COLO668 (cell line): ENCODE results near the gene SLC46A2.

Experiments
- DNase-seq: peaks from one replicate; lab custom pipeline; 2025; ENCODE audit not compliant: unreplicated experiment; lab: John Stamatoyannopoulos, UW

Gene SLC46A2

GRCh38 chr9:112890106-112891081, at the start of gene SLC46A2:
Gene SLC46A2, minus strand, starts transcription at chr9:112890876. Its CDS starts 195 bp downstream, at chr9:112890681.
- no peak for DNase-seq

GRCh38 chr9:112939418-112939817, 48.7 kb upstream of the SLC46A2 start:
- DNase-seq: no peak

DNA sequence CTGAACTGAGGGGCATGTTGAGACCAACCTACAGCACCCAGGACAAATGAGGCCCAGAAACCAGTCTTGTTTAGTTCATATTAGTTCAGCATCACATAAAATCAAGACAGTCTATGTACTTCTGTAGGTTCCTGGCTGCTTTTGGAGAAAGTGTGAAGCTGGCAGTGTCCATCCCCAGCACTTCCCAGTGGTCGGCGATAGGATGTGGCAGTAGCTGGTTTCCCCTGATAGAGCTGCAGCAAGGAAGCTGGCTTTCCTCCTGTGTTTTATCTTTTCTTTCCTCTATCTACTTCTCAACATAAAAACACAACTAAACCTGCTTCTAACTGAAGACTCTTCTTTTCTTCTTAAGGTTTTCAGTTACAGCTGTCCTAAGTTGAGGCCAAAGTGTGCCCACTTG, 43.0 kb upstream of the SLC46A2 start:
- DNase-seq: no peak

DNA sequence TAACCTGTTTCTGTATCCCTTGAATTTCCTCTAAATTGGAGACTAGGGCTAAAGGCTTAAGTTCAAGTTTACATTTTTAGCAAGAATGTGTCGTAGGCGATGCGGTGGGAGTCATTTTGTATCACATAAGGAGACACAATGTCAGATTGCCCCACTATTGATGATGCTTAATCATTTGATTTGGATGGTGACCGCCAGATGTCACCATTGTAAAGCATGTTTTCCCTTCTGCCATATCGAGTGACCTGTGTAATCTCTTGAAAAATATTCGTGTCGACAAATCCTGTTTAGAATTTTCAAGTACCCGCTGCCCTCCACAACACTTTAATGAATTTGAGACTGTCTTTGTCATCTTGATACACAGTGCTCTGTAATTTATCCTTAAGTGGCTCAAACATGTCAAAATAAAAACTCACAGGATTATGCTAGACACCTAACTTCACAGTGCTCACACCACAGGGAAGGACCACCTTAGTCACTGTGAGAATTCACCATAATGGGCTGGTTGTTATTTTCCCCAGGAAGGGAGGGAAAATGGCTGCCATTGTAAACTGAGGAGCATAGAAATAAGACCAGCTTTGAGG, 34.5 kb upstream of the SLC46A2 start:
- DNase-seq: peak; percentile 44

GRCh38 chr9:112921549-112921948, 30.9 kb upstream of the SLC46A2 start:
- no peak for DNase-seq

DNA sequence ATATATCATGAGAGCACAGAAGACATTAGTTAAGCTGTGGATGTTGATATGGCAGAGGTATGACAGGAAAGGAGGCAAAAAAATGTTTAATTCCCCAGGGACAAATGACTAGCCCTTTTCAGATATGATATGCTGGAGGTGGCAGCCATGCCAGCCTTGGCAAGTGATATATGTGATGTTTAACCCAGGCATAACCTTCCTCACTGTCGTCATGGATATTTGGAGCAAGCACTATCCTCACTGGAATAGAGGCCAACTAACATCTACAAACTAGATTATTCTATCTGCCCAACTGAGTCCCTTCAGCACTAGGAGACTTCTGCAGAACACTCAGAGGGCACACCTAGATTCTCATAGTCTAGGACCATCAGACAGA, 27.3 kb upstream of the SLC46A2 start:
- no peak for DNase-seq

DNA sequence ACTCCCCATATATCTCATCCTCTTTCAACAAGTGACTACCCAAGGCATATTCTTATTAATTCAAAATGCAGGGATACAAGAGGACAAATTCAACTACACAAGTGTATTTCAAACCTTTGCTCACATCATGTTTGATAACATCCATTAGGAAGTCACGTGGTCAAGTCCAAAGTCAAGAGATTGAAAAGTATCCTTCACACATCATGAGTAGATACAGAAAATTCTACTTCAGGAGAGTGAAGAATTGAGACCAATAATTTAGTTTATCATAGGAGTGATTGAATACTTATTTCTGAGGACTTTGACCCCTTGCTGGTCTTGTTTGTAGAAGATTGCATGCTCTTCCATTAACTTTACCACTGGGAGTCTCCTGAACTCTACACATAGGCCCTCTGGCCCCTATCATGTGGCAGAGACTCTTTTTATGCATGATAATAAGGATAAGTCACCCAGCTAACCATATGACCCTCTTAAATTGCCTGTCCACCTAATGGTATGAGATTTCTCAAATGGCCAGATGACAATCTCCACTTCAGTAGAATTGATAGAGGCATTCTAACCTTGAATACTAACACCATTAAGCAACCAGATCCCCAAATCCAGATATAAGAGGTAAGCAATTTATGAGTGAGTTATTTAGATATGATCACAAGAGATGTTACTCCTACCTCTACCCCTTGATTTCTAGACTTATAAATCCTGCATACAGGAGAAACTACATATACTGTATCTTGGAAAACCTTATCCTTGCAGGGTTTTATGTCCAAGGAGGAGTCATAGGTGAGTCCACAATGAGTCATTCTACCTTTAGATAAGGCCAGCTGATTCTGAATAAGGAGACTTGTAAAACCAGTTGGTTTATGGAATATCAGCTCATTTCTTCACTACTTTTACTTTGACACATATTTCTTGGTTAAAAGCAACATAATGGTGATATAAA, 26.6 kb upstream of the SLC46A2 start:
- no peak for DNase-seq

- no peak for DNase-seq
Measured at GRCh38 chr9:112914524-112914923, 23.8 kb upstream of the SLC46A2 start.

- no peak for DNase-seq
Measured at GRCh38 chr9:112913326-112913725, 22.6 kb upstream of the SLC46A2 start.

GRCh38 chr9:112912636-112913035, 22.0 kb upstream of the SLC46A2 start:
- DNase-seq: no peak

GRCh38 chr9:112911736-112912135, 21.1 kb upstream of the SLC46A2 start:
- DNase-seq: no peak

- DNase-seq: no peak
Measured at GRCh38 chr9:112905084-112905483, 14.4 kb upstream of the SLC46A2 start.

DNA sequence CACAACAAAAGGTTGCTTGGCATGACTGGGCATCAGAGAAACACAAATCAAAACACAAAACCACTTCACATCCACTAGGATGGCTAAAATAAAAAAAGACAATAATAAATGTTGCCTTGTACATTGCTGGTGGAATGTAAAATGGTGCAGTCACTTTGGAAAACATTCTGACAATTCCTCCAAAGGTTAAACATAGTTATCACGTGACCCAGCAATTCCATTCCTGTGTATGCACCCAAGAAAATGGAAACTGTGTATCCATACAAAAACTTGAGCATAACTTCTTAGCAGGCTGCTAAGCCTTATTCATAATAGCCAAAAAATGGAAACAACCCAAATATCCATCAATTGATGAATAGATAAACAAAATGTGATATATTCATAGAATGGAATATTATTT, 10.2 kb upstream of the SLC46A2 start:
- no peak for DNase-seq

DNA sequence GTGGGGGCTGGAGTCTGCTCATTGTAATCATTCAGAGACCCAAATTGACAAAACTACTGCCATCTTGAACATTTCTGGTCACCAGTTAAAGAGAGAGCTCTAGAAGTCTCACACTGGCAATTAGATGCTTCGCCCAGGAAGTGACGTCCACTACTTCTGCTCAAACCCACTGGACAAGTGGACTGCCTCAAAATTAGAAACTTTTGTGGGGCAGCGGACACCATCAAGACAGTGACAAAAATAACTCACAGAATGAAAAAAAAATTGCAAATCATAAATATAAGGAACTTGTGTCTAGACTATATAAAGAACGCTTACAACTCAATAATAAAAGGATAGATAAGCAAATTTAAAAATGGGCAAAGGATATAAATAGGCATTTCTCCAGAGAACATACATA, 9.8 kb upstream of the SLC46A2 start:
- DNase-seq: no peak

GRCh38 chr9:112898872-112899311, 8.2 kb upstream of the SLC46A2 start:
- DNase-seq: no peak

- no peak for DNase-seq
Measured at GRCh38 chr9:112896131-112896530, 5.5 kb upstream of the SLC46A2 start.

DNA sequence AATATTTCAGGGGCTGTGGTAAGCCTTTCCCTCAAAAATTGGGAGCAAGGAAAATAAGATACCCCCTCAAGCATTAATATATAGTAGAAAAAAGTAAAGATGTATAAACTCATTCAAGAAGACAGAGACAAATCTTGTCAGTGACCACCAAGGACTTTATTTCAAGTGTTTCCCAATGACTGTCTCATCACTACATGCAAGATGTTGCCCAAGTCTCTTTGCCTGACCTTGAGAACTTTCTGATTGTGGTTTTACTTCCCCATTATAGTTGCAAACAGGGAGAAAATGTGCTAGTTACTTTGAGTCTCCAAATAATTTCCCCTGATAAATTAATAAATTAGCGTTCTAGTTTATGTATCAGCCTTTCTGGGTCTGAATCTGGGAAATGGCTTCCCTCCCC, 4.0 kb upstream of the SLC46A2 start:
- no peak for DNase-seq

DNA sequence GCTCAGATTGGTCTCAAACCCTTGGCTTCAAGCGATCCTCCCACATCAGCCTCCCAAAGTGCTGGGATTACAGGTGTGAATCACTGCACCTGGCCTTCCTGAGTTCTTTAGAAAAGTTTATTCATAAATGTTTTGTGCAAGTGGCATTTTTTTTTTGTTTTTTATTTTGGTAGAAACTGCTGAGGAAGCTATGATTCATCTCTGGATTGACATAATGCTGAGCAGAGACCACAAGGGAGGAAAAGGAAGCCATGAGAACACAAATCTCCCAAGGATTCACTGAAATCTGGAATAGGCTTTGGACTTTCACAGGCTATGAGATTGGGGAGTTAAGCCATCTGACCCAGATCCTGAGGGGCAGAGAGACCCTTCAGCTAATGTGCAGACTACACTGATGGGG, 3.4 kb upstream of the SLC46A2 start:
- DNase-seq: no peak

DNA sequence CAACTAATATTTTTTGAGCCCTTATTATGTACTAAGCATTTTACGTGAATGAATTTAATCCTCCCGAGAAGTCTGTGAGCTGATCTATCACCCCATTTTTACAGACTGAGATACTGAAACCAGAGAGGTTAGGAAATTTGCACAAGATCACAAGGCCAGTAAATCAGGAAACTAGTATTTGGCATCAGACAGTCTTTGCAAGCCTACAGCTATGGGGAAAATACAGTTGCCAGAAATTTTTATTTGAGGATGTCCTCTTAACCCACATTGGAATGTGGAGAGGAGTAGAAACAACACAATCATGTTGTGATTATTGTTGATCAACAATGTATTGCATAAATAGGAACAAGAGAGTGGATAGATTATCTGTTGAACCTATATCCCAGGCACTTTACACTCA, 2.3 kb upstream of the SLC46A2 start:
- no peak for DNase-seq

DNA sequence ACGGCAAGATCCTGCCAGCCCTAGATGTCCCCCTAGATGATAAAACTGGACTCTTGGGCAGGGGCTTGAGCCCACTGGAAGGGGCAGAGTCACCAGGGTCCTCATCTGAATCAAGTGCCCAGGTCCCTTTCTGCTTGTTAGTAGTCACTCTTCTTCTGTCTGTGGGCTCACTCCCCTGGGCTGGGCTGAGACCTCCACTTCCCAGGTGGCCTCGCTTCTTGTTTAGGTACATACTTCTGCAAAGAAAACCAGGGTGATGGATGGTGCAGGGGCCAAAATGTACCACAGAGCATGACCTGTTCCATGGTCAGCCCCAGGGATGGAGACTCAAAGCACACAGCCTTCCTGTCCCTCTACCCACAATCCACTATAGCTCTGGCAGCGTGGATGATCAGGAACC, 845 bp upstream of the SLC46A2 start:
- no peak for DNase-seq

GRCh38 chr9:112887381-112887780, 3.3 kb downstream of the SLC46A2 start:
- DNase-seq: peak; percentile 12
